PC-9 (cell line): Measurements from ENCODE around the gene ZC3H14. TPM values are rescaled to one million over a fixed set of nuclear protein-coding genes. Genes with fewer than 3 reads are reported as not detected.

ENCODE experiments used
- BruUV-seq: library from RNA; stranded (reverse); fragments of 400-500 nt; replicated peaks from 2 replicates; lab custom pipeline; 2021; lab: Mats Ljungman, UMichigan
- CTCF ChIA-PET: fragments of 300-600 bp; sonication (Branson Sonifier 250); formaldehyde crosslinking; loops from one replicate; lab custom pipeline; 2022; ENCODE audit warnings: antibody characterized with exemption; lab: Charles Lee
- POLR2A ChIA-PET: fragments of 300-600 bp; sonication (Branson Sonifier 250); formaldehyde crosslinking; loops from one replicate; lab custom pipeline; 2022; ENCODE audit warnings: antibody characterized with exemption; ENCODE audit not compliant: unreplicated experiment; lab: Charles Lee
- DNase-seq, 2 experiments: peaks; one replicate each; pipeline versions ENCODE4 v3.0.0 to v3.0.0-alpha.2; 2015 to 2022; ENCODE audit warnings: mixed read lengths in 1 of 2
- H2AFZ ChIP-seq: fragments of 200-600 bp; sonication (generic); 2 replicates; pipeline ENCODE4 v1.8.1; 2017; ENCODE audit warnings: antibody characterized with exemption
- H3F3A ChIP-seq: fragments of 200-600 bp; sonication (generic); 2 replicates; pipeline ENCODE4 v1.8.1; 2017; ENCODE audit warnings: antibody characterized with exemption, mild to moderate bottlenecking, low read depth; ENCODE audit not compliant: insufficient read depth
- H3K27ac ChIP-seq: fragments of 200-600 bp; sonication (generic); 2 replicates; pipeline ENCODE4 v1.6.1; 2016; ENCODE audit warnings: mixed run types
- H3K27me3 ChIP-seq: fragments of 200-600 bp; sonication (generic); 2 replicates; pipeline ENCODE4 v1.6.1; 2016; ENCODE audit warnings: low read depth, mixed run types; ENCODE audit not compliant: insufficient read depth
- H3K36me3 ChIP-seq: fragments of 200-600 bp; sonication (generic); 2 replicates; pipeline ENCODE4 v1.6.1; 2016; ENCODE audit warnings: low read depth, mixed run types
- H3K4me1 ChIP-seq: fragments of 200-600 bp; sonication (generic); replicated peaks from 2 replicates; pipeline ENCODE4 v1.6.1; 2016; ENCODE audit warnings: mixed run types; ENCODE audit not compliant: insufficient read depth
- H3K4me2 ChIP-seq: fragments of 200-600 bp; sonication (generic); 2 replicates; pipeline ENCODE4 v1.6.1; 2017; ENCODE audit warnings: mixed run types
- H3K4me3 ChIP-seq: fragments of 200-600 bp; sonication (generic); 2 replicates; pipeline ENCODE4 v1.6.1; 2016; ENCODE audit warnings: mixed run types
- H3K79me2 ChIP-seq: fragments of 200-600 bp; sonication (generic); 2 replicates; pipeline ENCODE4 v1.6.1; 2017; ENCODE audit warnings: low read depth, mixed run types
- H3K9me2 ChIP-seq: fragments of 200-600 bp; sonication (generic); 2 replicates; pipeline ENCODE4 v1.8.1; 2017; ENCODE audit warnings: mild to moderate bottlenecking; ENCODE audit not compliant: insufficient read depth
- H3K9me3 ChIP-seq: fragments of 200-600 bp; sonication (generic); 2 replicates; pipeline ENCODE4 v1.8.1; 2016; ENCODE audit warnings: low read depth; ENCODE audit not compliant: insufficient read depth
- H4K20me1 ChIP-seq: fragments of 200-600 bp; sonication (generic); 2 replicates; pipeline ENCODE4 v1.8.1; 2017; ENCODE audit not compliant: insufficient read depth
- EZH2 ChIP-seq: fragments of 200-600 bp; sonication (generic); IDR thresholded peaks from 2 replicates; pipeline ENCODE4 v1.8.0; 2017; ENCODE audit warnings: antibody characterized with exemption, low read depth
- intact Hi-C: fragments of 100-400 bp; cut with micrococcal nuclease; formaldehyde crosslinking; loops from one replicate; pipeline ENCODE4 v1.10.0; 2022; ENCODE audit not compliant: unreplicated experiment
- total RNA-seq: library from RNA; stranded (reverse); gene quantifications from 2 replicates; pipeline ENCODE4 v1.2.3, GENCODE V29; 2021
- TF ChIP-seq, protein P1 (sequence below): fragments of 200-600 bp; sonication (generic); conservative IDR thresholded peaks from 2 replicates; pipeline ENCODE4 v1.6.1; 2017; ENCODE audit warnings: mixed run types, antibody characterized with exemption, mild to moderate bottlenecking, moderate library complexity

Gene ZC3H14
- total RNA-seq, 1 experiment from 2014 or later = 20.2 TPM

DNA sequence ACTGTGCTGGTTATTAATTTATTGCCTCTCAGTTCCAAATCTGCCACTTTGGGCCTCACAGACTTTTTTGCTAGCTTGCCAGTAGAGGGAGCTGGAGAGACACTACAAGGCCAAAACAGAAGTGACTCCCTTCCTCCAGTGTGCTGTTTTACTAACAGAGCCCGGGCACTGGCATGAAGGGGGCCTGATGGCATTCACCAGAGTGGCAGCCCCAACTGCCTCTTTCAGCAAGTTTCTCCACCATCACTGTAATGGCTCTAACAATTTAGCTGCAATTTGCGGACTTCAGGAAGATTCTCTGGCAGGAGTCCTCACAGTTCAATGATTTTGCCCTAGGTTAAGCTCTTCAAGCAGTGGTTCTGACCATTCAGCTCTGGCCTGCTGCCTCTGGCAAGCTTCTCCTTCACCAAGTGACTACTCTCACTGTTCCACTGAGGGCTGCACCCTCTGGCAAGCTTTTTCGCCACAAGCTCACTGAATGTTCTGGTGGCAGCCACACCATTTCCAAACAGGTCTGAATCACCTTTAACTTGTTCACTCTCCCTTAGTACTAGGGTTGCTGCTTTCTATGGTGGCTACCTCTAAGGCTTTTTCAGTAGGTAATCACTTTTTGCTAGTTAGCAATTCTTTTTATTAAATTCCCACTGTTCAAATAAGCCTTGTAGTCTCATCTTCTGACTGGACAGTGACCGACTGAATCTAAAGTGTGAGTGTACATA is 104.9 kb downstream of the ZC3H14 start:
- Histone ChIP-seq H3K9me2 (no peaks in the 10 kb centered on the region), H3K4me3 (no peak overlapping the region), H2AFZ (no peak overlapping the region), H3K27ac (no peak overlapping the region), H3K27me3 (no peaks in the 10 kb centered on the region), H4K20me1 (no peaks in the 10 kb centered on the region), H3F3A (no peaks in the 10 kb centered on the region), H3K9me3 (no peaks in the 10 kb centered on the region), H3K4me1 (no peaks in the 10 kb centered on the region), H3K36me3 (no peaks in the 10 kb centered on the region), H3K4me2 (no peak overlapping the region), H3K79me2 (no peaks in the 10 kb centered on the region)
- CTCF ChIA-PET = no interaction called here
- TF ChIP-seq, protein P1, sequence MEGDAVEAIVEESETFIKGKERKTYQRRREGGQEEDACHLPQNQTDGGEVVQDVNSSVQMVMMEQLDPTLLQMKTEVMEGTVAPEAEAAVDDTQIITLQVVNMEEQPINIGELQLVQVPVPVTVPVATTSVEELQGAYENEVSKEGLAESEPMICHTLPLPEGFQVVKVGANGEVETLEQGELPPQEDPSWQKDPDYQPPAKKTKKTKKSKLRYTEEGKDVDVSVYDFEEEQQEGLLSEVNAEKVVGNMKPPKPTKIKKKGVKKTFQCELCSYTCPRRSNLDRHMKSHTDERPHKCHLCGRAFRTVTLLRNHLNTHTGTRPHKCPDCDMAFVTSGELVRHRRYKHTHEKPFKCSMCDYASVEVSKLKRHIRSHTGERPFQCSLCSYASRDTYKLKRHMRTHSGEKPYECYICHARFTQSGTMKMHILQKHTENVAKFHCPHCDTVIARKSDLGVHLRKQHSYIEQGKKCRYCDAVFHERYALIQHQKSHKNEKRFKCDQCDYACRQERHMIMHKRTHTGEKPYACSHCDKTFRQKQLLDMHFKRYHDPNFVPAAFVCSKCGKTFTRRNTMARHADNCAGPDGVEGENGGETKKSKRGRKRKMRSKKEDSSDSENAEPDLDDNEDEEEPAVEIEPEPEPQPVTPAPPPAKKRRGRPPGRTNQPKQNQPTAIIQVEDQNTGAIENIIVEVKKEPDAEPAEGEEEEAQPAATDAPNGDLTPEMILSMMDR = peak; percentile 76
- TF ChIP-seq EZH2 = no peak
- DNase-seq = peak in 1 of 2 experiments; percentile 40
- POLR2A ChIA-PET = no interaction called here
- intact Hi-C loops = loop anchor here (1.0 kb wide), 1 partner anchor 201 kb away; no protein-coding TSS in a partner anchor
- no TSS peak for BruUV-seq

DNA sequence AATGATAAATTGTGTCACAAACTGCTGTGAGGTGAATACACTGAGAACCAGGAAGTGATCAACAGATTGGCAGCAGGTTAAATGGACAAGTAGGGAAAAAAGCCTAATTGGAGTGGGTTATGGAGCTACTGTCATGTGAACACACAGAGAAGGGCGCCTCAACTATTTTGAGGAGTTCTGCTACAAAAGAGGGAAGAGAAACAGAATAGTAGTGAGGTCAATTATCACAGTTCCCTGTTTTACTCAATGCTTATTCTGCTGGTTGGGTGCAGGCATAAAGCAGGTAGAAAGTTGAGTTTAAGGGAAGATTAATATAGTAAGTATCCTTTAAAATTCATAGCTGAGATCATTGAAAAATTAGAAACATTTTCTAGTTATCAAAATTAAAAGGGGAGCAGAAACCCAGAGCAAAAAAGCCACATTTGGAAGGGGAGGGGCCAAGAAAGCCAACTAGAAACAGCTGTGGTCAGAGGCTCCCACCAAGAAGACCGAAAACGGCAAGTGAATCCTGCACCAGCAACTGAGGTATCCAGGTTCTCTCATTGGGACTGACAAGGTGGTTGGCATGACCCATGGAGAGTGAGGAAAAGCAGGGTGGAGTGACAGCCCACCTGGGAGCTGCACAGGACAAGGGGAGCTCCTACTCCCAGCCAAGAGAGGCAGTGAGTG is 105.7 kb downstream of the ZC3H14 start:
- no TSS peak for BruUV-seq
- no peaks in the 10 kb centered on the region for H4K20me1 ChIP-seq
- no peaks in the 10 kb centered on the region for H3F3A ChIP-seq
- CTCF ChIA-PET = no interaction called here
- intact Hi-C loops = no loop called here
- H3K9me2 ChIP-seq = no peaks in the 10 kb centered on the region
- H3K4me2 ChIP-seq = no peak overlapping the region
- no peak overlapping the region for H3K27ac ChIP-seq
- H3K4me3 ChIP-seq = no peak overlapping the region
- H3K79me2 ChIP-seq = no peaks in the 10 kb centered on the region
- DNase-seq = no peak
- no peaks in the 10 kb centered on the region for H3K36me3 ChIP-seq
- TF ChIP-seq, protein P1 = no peak
- TF ChIP-seq EZH2 = no peak
- no peaks in the 10 kb centered on the region for H3K27me3 ChIP-seq
- H2AFZ ChIP-seq = no peak overlapping the region
- POLR2A ChIA-PET = no interaction called here
- no peaks in the 10 kb centered on the region for H3K4me1 ChIP-seq
- no peaks in the 10 kb centered on the region for H3K9me3 ChIP-seq

DNA sequence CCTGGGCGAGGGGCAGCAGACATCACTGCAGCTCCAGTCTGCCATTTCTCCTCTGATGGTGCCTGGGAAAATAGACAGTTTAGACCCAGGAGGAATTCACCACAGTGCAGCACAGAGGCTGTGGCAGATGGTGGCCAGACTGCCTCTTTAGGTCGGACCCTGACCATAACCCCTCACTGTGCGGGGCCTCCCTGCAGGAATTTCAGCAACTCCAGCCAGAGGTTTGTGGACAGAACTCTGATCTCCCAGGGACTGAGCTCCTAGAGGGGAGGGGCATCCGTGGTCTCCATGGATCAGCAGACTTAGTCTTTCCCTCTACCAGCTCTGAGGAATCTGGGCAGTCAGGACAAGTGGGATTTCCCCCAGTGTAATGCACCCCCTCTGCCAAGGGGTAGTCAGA is 106.5 kb downstream of the ZC3H14 start:
- ChIA-PET CTCF (no interaction called here), POLR2A (no interaction called here)
- H4K20me1 ChIP-seq = no peaks in the 10 kb centered on the region
- no peak overlapping the region for H2AFZ ChIP-seq
- no peak overlapping the region for H3K4me3 ChIP-seq
- H3K4me2 ChIP-seq = no peak overlapping the region
- TF ChIP-seq EZH2 = no peak
- TF ChIP-seq, protein P1 = no peak
- no peaks in the 10 kb centered on the region for H3K4me1 ChIP-seq
- no peaks in the 10 kb centered on the region for H3K9me3 ChIP-seq
- no peaks in the 10 kb centered on the region for H3K27me3 ChIP-seq
- DNase-seq = no peak
- no peaks in the 10 kb centered on the region for H3F3A ChIP-seq
- intact Hi-C loops = no loop called here
- no peak overlapping the region for H3K27ac ChIP-seq
- H3K79me2 ChIP-seq = no peaks in the 10 kb centered on the region
- H3K9me2 ChIP-seq = no peaks in the 10 kb centered on the region
- H3K36me3 ChIP-seq = no peaks in the 10 kb centered on the region
- BruUV-seq = no TSS peak

Other genes starting within 250 kb of the ZC3H14 start
- not detected in 2 replicates for gene KCNK10, start 239.8 kb upstream of the ZC3H14 start, total RNA-seq
- 2.4 and 2.9 TPM in 2 replicates for gene SPATA7, start 177.4 kb upstream of the ZC3H14 start, total RNA-seq
- gene PTPN21, start 8.0 kb upstream of the ZC3H14 start, total RNA-seq = 4.0 and 4.7 TPM in 2 replicates
- 0.43 and 0.46 TPM in 2 replicates for gene EML5, start 229.9 kb downstream of the ZC3H14 start, total RNA-seq